ENCODE measurements around the gene KRT81.

DNA sequence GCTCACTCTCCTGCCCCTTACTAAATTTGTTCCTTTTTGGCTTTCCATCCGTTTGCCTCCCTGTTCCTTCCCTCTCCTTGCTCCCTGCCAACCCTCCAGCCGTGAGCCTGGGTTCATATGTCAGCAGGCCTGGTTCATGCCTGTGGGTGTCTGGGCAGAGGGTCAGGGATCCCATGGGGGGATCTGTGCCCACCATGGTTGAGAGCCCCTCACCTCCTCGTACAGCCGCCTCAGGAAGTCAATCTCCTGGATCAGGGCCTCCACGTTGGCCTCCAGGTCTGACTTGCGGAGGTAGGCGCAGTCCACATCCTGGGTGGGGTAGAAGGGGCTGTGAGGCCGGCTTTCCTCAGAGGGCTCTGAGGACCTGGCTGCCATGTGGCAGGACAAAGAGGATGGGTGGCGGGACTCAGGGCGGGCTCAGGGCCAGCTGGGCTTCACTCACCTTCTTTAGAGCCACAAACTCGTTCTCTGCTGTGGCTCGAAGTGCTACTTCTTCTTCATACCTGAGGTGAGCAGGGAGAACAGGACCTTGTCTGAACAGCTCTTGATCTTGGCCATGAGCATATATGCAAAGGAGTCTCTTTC lies 26.2 kb upstream of the KRT81 start:
- no peak for TF ChIP-seq EZH2 (IDR thresholded peaks at IDR 0.05; ENCODE audit: insufficient read depth, poor library complexity, severe bottlenecking)
- TF ChIP-seq EZH2phosphoT487 (IDR thresholded peaks at IDR 0.05; ENCODE audit: insufficient read depth, low read depth) = no peak
